ENCODE data around the gene LAPTM5. TPM values are rescaled to one million over a fixed set of nuclear protein-coding genes. Genes with fewer than 3 reads are reported as not detected.
"Not testable (repeated sequence)": the region's sequence is repeated elsewhere in the genome, so short reads cannot be mapped to it uniquely, and the experiment has no call there.

Gene LAPTM5
- total and polyA plus RNA-seq, 2 donors (not counting 3 experiments of a cell fraction or from before 2014, with no cell fraction given), result 83.4 to 95.2 TPM

DNA sequence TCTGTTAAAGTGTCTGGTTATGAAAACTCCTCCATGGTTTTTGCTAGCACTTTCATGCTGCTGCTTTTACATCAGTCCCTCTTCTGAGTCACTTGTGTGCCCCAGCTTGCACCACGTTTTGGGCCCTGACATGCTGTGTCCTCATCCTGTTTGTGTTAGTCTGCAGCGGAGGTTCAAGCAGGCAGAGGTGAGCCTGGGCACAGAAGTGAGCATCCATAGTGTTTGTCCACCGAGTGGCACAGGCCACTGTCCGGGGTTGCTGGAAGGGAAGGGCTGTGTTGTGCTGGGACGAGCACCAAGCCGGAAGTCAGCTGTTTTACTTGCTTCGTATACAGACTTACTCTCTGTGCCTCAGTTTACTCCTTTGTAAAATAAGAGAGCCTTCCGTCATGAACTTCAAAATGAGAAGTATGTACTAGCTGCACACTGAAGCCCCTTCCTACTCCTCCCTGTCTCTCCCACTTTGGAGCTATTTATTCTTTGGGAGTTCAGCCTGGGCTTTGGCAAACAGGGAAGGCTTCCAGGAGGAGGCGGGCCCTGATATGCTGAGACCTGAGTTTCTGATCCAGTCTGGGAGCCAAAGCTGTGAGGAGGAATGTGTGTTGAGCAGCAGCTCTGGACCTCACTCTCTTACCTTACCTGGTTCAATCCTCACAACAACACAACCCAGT lies 10.7 kb upstream of the LAPTM5 start:
- Histone ChIP-seq H3K27ac (ENCODE audit: insufficient read depth, low read depth, low read length) (no peak overlapping the region), H3K4me1 (ENCODE audit: control insufficient read depth, extremely low read depth, insufficient read depth, low read length) (no peaks in the 10 kb centered on the region), H3K9ac (replicated peaks; ENCODE audit: extremely low read depth, insufficient read depth, low read length) (no peak overlapping the region), H2AFZ (ENCODE audit: low read depth, low read length) (no peak overlapping the region), H3K9me1 (replicated peaks; ENCODE audit: control insufficient read depth, extremely low read depth, insufficient read depth, low read length) (no peaks in the 10 kb centered on the region), H3K4me2 (ENCODE audit: insufficient read depth, low read length) (no peak overlapping the region), H3K4me3 (replicated peaks in 1 of 3; ENCODE audit: insufficient read depth in 1 of 3, low read depth in 1 of 3, low read length in 3 of 3) (no peak overlapping the region), H4K20me1 (replicated peaks; ENCODE audit: control insufficient read depth, extremely low read depth, insufficient read depth, low read length) (no peaks in the 10 kb centered on the region), H3K79me2 (ENCODE audit: control insufficient read depth, insufficient read depth, low read length) (no peaks in the 10 kb centered on the region), H3K27me3 (ENCODE audit: control insufficient read depth in 2 of 2, insufficient read depth in 2 of 2, low read length in 2 of 2) (peaks cover 0 to 2% of the 10 kb centered on the region in 2 experiments), H3K36me3 (ENCODE audit: control insufficient read depth in 2 of 2, extremely low read depth in 1 of 2, insufficient read depth in 2 of 2, low read length in 2 of 2) (no peaks in the 10 kb centered on the region), H3K9me3 (replicated peaks; ENCODE audit: control insufficient read depth, insufficient read depth, low read length) (no peaks in the 10 kb centered on the region)
- DNase-seq (ENCODE audit: low read depth, low spot score), result no peak
- CTCF ChIA-PET, result interaction anchor here (0.7 to 3.2 kb wide), 5 partner anchors 10 to 49 kb away, joined by 3 to 11 read pairs (median 3); no protein-coding TSS in a partner anchor
- intact Hi-C loops (cut with micrococcal nuclease) (no loop called here), dilution Hi-C loops (cut with MboI; ENCODE audit: extremely low pct_ligation_motif_present, low sequenced_read_pairs) (no loop called here)
- no TSS peak for BruUV-seq (replicated peaks)
- POLR2A ChIA-PET, result no interaction called here
- no peak for TF ChIP-seq GATA2 (IDR thresholded peaks at IDR 0.05; ENCODE audit: insufficient read depth, insufficient read length, low read depth, low read length)
- TF ChIP-seq POLR2AphosphoS5 (IDR thresholded peaks at IDR 0.05; ENCODE audit: insufficient read depth, low read depth, low read length), result no peak
- no peak for TF ChIP-seq FOS (IDR thresholded peaks at IDR 0.05; ENCODE audit: borderline replicate concordance, insufficient read depth, low read length)
- TF ChIP-seq, protein P1, sequence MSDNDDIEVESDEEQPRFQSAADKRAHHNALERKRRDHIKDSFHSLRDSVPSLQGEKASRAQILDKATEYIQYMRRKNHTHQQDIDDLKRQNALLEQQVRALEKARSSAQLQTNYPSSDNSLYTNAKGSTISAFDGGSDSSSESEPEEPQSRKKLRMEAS (IDR thresholded peaks at IDR 0.05; ENCODE audit: insufficient read depth, insufficient read length), result no peak
- no peak for TF ChIP-seq JUN (IDR thresholded peaks at IDR 0.05; ENCODE audit: borderline replicate concordance, insufficient read depth, insufficient read length, low read depth)
- TF ChIP-seq POLR2A (IDR thresholded peaks at IDR 0.05; ENCODE audit: low read depth, low read length), result no peak
- TF ChIP-seq, protein P2, sequence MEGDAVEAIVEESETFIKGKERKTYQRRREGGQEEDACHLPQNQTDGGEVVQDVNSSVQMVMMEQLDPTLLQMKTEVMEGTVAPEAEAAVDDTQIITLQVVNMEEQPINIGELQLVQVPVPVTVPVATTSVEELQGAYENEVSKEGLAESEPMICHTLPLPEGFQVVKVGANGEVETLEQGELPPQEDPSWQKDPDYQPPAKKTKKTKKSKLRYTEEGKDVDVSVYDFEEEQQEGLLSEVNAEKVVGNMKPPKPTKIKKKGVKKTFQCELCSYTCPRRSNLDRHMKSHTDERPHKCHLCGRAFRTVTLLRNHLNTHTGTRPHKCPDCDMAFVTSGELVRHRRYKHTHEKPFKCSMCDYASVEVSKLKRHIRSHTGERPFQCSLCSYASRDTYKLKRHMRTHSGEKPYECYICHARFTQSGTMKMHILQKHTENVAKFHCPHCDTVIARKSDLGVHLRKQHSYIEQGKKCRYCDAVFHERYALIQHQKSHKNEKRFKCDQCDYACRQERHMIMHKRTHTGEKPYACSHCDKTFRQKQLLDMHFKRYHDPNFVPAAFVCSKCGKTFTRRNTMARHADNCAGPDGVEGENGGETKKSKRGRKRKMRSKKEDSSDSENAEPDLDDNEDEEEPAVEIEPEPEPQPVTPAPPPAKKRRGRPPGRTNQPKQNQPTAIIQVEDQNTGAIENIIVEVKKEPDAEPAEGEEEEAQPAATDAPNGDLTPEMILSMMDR (IDR thresholded peaks at IDR 0.05; ENCODE audit: extremely low read depth in 1 of 2, insufficient read depth in 1 of 2, low read depth in 1 of 2, low read length in 2 of 2), result no peak
- TF ChIP-seq MYC (IDR thresholded peaks at IDR 0.05; ENCODE audit: low read depth, low read length), result no peak
- no peak for TF ChIP-seq EZH2 (IDR thresholded peaks at IDR 0.05; ENCODE audit: borderline replicate concordance, low read depth, low read length, severe bottlenecking)
- no peak for FAIRE-seq

DNA sequence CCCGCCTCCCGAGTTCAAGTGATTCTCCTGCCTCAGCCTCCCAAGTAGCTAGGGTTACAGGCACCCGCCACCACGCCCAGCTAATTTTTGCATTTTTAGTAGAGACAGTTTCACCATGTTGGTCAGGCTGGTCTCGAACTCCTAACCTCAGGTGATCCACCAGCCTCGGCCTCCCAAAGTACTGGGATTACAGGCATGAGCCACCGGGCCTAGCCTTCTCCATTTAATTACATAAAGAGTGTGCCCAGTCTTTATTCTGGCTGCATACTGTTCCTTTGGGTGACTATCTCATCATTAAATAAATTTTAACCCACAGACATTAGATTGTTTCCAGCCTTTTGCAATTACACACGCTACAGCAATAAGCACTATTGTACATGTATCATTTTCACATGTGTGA lies 9.4 kb upstream of the LAPTM5 start:
- H3K27me3 ChIP-seq (ENCODE audit: control insufficient read depth in 2 of 2, insufficient read depth in 2 of 2, low read length in 2 of 2); H3K9me3 ChIP-seq (replicated peaks; ENCODE audit: control insufficient read depth, insufficient read depth, low read length); dilution Hi-C loops (cut with MboI; ENCODE audit: extremely low pct_ligation_motif_present, low sequenced_read_pairs); H3K36me3 ChIP-seq (ENCODE audit: control insufficient read depth in 2 of 2, extremely low read depth in 1 of 2, insufficient read depth in 2 of 2, low read length in 2 of 2); H3K4me1 ChIP-seq (ENCODE audit: control insufficient read depth, extremely low read depth, insufficient read depth, low read length); H3K9ac ChIP-seq (replicated peaks; ENCODE audit: extremely low read depth, insufficient read depth, low read length); FAIRE-seq; intact Hi-C loops (cut with micrococcal nuclease); H3K4me2 ChIP-seq (ENCODE audit: insufficient read depth, low read length); BruUV-seq (replicated peaks); DNase-seq (ENCODE audit: low read depth, low spot score); POLR2A ChIA-PET; H3K27ac ChIP-seq (ENCODE audit: insufficient read depth, low read depth, low read length); H3K4me3 ChIP-seq (replicated peaks in 1 of 3; ENCODE audit: insufficient read depth in 1 of 3, low read depth in 1 of 3, low read length in 3 of 3); H3K9me1 ChIP-seq (replicated peaks; ENCODE audit: control insufficient read depth, extremely low read depth, insufficient read depth, low read length); H3K79me2 ChIP-seq (ENCODE audit: control insufficient read depth, insufficient read depth, low read length); H4K20me1 ChIP-seq (replicated peaks; ENCODE audit: control insufficient read depth, extremely low read depth, insufficient read depth, low read length); H2AFZ ChIP-seq (ENCODE audit: low read depth, low read length): not testable (repeated sequence)
- CTCF ChIA-PET, result interaction anchor here (1.1 to 3.2 kb wide), 2 partner anchors 13 to 16 kb away, joined by 3 to 11 read pairs; no protein-coding TSS in a partner anchor
